GM21367 (cell line): ENCODE measurements around the gene CISD3.

Source experiments
- ATAC-seq: cut with Tn5 transposase; IDR thresholded peaks from one replicate; pipeline ENCODE4 v1.9.1; 2021; ENCODE audit not compliant: unreplicated experiment

CISD3 gene

GRCh38 chr17:38766341-38766740 lies 36.2 kb downstream of the CISD3 start:
- ATAC-seq = no peak

- no peak for ATAC-seq
Measured at GRCh38 chr17:38768417-38768816, 38.3 kb downstream of the CISD3 start.

GRCh38 chr17:38773258-38773657 lies 43.1 kb downstream of the CISD3 start:
- ATAC-seq = no peak

GRCh38 chr17:38777641-38778250 lies 47.6 kb downstream of the CISD3 start:
- ATAC-seq = no peak

DNA sequence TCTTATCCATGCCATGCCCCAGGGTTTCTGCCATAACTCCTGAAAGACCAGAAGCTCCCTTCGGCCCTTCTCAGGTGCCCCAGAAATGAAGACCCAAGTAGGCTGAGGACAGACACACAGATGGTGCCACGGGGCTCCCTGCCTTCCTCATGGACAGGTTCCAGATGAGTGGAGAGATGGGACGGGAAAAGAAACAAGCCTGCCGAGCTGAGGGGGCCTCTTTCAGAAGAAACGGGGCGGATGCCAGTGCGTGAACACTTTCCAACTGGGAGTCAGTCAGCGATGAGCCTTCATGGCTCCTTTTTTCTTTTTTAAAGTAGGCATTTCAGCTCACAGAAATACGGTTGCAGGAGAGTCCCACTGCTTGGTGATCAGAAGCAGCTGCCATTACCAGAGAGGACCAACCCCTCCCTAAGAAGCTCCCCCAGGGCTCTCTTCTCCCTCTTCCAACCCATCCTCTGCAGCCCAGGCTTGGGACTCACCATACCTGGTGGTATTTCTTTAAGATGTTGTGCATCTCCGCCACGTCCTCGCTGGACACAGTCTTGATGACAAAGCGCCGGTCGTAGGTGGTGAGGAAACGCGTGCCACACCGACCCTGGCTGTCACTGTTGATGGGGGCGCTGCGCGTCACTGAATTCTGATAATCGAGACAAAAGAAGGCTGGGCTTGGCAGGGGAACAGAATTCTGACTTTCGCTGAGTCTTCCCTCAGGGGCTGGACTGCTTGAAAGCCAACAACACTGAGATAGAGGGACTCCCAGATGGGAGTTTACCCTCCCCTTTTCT lies 50.0 kb downstream of the CISD3 start:
- ATAC-seq = no peak

GRCh38 chr17:38783227-38783626 lies 53.1 kb downstream of the CISD3 start:
- ATAC-seq = no peak
